Activated CD8-positive, alpha-beta memory T cell treated with anti-CD3 and anti-CD28 coated beads for 4 hours (primary cell): ENCODE results near the gene BTAF1.

Experiments used
- DNase-seq, 2 donors: peaks; one replicate each; pipeline ENCODE4 v3.0.0-alpha.2; 2020; ENCODE audit warnings: low read depth in 2 of 2

BTAF1 gene

DNA sequence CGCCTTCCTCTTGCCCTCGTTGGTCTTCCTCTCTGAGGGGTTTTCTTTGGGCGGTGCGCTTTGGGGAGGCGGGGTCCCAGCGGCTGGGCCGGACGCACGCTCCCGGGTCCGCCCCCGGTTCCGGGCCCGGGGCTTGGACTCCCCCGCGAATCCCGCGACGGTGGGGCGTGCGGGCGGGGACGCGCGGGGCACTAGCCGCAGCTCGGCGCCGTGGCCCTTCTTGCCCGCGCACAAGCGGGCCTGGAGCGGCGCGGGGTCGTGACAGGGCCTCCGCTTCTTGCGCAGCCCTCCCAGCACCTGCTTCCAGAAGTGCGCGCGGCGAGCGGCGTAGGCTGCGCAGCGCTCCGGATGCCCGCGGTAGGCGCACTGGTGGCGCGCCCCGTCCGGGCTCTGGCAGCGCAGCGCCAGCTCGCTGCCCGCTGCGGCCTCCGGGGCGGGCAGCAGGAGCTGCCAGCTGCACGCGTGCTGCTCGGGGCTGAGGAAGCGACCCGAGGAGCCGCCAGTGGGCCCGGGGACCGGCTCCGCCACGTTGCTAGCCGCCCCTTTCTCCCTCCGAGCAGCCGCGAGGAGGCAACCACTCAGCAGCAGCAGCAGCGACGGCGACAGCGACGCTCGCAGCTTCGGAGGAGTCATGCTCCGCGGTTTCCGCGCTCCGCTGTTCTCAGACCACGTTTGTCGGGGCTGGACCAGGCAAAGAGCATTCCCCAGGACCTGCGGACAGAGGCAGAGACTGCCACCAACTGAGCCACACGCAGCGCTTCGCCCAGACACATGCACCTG, 15.0 kb upstream of the BTAF1 start:
- peak; percentile 44 to 45 for DNase-seq

DNA sequence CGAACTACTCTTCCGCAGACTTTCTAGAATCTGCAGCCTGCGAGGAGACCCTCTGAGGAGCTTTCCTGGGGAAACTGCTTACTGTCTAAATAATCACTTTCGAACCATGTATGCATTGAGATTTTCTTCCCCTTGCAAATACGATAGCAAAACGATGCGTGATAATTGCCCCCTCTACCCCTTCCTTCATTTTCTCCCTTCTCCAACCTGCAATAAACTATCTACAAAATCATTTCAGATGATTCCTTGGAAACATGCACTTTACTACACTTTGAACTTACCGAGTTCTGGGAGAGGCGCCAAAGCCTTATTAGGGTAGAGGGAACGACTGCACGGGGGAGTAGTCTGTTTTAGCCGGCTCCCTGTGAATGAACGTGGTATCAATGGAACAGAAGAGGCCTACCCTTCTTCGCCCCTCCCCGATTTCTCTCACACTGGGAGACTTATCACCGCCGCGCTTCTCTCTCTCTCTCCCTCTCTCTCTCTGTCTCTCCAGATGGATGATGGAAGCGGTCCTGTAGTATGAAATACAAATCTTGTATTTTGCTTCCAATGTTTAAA, 14.4 kb upstream of the BTAF1 start, which contains the start of gene FGFBP3:
Gene FGFBP3, minus strand, starts transcription at position 370 of the 561 bp plus-strand sequence. CDS start 517 bp downstream, outside the sequence.
- DNase-seq = no peak

DNA sequence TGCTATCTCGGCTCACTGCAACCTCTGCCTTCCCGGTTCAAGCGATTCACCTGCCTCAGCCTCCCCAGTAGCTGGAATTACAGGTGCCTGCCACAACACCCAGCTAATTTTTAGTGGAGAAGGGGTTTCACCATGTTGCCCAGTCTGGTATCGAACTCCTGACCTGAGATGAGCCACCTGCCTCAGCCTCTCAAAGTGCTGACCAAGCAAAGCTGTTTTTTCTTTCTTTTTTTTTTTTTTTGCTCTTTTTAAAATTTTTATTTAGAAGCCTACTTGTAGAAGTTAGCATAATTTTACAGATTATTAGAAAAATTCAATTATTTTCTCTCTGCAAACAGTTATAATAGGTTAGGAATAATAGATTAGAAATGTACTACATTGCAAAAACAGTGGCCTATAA, 13.1 kb upstream of the BTAF1 start:
- DNase-seq = no peak

DNA sequence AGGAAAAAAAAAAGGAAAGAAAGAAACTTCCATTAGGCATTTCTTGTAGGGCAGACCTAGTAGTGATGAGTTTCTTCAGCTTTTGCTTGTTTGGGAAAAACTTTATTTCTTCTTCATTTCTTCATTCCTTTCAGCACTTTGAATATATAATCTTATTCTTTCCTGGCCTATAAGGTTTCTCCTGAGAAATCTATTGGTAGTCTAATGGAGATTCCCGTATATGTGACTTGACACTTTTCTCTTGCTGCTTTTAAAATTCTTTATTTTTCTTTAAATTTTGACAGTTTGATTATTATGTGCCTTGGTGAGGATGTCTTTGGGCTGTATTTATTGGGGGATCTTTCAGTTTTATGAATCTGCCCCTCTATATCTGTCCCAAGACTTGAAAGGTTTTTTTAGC, 3.9 kb upstream of the BTAF1 start:
- no peak for DNase-seq

DNA sequence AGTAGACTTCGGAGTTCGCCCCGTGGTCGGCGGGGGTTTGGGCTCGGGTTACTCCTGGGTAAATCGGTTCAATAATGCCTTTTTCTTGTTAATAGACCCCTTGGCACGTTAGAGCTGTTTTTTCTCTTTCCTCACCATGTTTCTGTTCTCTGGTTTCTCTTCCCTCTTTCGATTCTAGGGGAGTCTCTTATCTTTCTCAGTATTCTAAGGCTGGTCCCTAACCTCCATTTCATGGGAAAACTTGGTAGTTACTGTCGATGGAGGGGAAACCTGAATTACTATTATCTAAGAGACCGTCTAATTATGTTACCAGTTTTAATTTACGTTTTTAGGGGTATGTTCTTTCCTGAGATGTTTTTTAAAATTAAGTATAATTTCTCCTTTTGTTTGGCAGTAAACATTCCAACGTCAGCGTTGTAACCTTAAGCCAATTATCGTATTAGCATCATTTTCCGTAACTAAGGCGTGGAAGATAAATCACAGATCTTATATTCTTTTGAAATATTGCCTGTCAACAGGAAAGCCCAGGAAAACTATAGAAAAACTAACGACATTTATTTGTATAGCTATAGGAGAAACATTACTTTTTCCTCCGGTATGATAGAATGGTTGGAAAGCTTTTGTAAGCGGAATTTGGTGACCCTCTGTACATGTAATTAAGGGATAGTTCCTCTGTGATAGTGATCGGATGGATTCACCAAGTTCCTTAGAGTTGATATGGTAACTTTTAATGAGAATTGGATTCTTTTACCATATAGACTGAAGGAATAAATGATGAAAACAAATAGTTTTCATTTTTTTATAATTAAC, 847 bp downstream of the BTAF1 start:
- no peak for DNase-seq

DNA sequence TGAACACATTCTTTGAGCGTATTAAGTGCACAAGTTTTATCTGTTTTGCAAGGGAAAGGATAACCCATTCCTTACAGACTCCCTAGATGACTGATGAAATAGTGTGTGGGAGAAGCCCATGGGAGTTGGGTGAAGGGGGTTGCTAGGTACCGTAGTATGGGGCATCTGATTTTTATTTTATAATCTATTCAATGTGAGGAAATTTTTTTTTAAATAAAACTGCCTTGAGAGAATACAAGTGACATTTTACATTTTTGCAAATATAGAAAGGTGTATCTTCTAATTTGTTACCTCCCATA, 1.4 kb downstream of the BTAF1 start:
- DNase-seq = no peak

DNA sequence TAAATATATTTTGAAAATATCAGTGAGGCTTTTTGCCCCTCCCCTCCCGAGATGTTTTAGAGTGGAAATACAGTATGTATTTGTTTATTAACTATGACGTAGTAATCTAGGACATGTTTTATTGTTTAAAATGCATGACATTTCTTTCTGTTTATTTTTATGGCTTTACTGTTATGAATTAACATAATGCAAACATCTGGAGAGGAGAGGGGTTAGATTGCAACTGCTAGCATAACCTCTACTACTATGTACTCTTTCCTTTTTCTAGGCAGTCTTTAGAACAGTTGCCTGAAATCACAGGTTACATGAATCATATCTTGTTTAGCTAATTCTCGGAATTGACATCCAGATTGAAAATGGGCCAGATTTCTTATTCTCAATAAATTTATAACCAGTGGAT, 7.4 kb downstream of the BTAF1 start:
- DNase-seq = no peak

DNA sequence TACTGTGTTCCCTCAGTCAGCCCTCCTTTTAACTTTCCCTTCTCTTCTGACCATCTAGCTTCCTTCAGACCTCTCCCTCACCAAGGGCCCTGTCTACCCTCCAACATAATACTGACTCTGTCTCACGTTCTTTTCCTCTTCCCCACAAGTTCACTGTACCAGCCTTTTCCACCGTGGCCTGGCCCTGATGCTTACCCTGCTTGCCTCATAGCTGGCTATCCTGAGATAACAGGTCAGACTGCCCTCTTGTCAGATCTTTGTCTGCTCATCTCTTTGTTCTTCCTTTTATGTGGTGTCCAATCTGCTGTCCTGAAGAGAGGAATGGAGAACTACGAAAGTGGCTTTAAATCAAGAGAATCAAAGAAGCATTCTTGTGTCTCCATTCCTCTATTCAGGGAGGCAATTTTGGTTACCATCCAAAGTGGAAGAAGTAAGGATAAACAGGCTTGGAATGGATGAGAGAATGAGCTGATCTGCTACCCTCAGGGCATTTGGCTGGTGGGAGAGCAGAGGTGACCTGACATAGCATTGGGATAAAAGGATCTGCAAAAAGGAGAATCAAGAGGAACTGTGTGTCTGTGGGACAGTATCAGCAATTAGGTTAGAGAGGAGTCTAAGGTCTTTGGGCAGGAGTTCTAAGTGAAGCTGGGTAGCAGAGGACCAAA, 8.1 kb downstream of the BTAF1 start:
- DNase-seq = no peak

DNA sequence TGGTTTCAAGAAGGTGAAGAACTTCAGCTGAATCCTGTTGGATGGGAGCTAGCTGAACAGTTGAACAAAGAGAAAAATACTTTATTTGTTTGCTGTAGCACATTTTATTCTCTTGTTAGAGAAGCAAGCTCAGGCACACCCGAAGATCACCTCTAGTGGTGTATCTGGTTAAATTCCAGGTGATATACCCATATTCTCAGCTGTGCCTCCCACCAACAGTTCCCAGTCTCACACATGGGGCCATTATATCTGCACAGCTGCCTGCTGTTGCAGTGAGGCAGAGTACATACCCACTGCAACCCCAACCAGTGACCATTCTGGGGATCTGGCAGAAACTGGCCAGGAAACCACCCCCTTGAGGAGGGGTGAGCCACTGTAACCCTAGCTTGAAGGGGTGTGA, 9.2 kb downstream of the BTAF1 start:
- DNase-seq = no peak

DNA sequence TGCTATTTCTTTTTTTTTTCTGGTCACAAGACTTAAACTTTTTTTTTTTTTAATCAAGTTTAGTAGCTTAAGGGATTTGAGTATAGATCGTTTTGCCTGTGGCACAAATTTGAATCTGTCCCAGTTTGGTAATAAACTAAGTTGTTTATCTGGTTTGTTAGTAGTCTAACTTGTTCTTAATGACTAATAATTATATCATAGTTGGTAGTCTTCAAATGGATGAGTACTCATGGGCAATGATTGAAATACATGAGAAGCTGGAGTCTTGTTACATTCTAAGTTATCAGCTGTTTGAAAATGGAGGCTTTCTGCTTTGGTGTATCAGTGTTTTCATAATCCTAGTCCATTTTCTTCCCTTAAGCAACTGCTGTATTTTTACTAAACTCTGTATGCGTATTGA, 12.3 kb downstream of the BTAF1 start:
- no peak for DNase-seq

DNA sequence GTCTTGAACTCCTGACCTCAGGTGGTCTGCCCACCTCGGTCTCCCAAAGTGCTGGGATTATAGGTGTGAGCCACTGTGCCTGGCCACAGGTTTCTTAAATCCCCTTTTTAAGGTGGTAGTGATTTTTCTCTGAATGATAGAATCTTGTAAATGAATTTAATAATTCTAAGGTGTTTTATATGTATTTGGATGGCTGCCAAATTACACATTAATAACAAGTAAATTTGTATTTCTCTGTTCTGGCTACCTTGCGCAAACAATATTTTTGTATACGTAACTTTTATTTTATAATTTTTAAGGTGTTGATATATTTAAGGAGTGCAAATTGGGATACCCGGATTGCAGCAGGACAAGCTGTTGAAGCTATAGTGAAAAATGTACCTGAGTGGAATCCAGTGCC, 16.1 kb downstream of the BTAF1 start:
- no peak for DNase-seq

DNA sequence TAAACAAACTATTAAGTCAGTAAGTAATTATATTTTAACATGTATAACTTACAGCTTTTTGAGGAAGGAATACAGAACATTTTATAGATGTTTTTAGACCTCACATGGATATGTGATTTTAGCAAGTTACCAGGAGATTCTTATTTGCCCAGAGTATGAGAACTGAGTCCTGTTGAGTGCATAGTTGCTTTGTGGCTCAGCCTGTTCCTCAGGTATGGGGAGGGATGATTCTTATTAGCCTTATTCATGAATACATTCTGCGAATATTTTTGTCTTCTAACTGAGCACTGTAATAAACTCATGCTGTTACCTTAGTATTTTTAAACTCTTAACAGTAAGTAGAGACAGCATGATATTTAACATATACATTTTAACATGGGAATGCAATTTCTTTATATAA, 17.9 kb downstream of the BTAF1 start:
- no peak for DNase-seq

DNA sequence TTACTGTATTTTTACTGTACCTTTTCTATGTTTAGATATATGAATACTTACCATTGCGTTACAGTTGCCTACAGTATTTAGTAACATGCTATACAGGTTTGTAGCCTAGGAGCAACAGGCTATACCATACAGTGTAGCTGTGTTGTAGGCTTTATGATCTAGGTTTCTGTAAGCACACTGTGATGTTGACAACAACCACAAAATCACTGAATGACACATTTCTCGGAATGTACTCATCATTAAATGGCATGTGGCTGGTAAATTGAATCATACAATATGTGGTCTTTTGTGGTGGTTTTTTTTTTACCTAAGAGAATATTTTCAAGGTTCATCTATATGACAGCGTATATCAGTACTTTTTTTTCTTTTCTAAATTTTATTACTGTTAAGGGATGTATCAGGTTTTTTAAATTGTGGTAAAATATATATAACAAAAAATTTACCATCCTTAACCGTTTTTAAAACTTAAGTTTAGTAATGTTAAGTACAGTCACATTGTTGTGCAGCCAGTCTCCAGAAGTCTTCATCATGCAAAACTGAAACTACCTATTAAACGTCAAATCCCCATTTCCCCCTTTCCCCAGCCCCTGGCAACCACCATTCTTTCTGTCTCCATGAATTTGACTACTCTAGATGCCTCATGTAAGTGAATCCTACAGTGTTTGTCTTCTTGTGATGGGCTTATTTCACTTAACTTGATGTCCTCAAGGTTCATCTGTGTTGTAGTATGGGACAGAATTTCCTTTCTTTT, 21.5 kb downstream of the BTAF1 start:
- DNase-seq = no peak

DNA sequence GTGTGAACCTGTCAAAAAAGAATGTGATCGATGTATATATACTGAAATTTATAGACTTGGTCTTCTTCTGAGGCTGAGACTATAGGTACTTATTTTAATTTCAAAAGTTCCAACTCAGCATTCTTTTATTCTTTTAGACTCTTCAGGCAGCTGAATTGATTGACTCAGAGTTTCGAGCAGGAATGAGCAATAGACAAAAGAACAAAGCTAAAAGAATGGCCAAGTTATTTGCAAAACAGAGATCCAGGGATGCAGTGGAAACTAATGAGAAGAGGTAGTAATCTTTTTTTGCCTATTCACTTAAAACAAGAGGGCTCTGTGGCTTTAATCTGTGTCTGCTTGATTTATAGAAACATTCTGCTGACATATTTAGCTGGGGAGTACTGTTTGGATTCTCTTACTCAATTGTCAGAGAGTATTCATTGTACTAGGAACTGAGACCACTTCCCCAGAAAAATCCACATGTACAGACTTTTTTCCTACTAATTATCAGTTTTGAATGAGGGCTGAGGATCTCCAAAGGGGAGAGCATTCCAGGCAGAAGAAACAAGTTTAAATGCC, 30.1 kb downstream of the BTAF1 start:
- DNase-seq = no peak

DNA sequence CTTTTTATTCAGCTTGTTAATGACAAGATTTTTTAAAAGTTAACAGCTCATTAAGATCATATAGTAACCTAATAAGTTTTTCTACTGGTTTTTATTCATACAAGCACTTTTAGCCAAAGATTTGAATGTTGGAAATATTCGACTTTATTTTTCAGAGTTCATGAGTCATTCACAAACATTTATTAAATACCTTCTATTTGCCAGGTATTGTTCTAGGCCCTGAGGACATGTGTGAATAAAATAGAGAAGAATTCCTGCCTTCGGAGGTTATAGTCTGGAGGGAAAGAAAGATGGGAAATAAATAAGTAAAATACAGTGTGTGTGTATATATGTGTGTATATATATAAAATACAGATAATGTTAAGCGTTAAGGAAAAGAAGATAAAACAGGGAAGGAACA, 31.5 kb downstream of the BTAF1 start:
- DNase-seq = no peak

DNA sequence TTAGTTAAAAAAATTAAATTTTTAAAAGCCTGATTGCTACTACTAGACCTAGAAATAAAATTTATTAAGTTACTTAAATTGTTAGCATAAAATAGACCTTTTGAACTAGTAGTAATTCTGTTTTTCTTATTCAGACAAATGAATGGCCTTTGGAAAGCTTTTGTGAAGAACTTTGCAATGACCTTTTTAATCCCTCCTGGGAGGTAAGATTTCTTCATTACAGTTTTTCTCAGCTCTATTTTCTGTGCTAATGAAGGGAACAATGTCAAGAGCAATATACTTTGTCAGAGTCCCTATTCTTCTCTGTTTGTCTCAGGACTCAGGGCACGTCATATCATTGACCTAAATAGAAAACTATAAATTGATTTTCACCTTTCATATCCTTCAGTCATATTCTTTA, 33.5 kb downstream of the BTAF1 start:
- no peak for DNase-seq

DNA sequence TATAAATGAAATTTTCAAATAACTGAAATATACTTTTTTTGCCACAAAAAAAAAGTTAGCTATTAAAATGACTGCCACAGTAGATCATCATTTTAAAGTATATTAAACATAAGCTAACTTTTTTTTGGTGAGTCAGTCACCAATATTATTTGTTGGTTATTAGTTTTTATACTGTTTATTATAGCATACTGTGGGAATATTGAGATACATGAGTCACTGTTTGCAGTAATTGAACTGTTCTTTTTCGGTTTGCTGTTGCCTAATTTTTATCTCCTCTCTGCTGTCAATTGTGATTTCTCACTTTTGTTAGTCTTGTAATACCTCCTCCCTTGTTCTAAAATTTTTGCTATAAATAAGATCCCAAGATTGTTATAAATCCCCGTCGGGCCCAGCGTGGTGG, 45.7 kb downstream of the BTAF1 start:
- DNase-seq = no peak

DNA sequence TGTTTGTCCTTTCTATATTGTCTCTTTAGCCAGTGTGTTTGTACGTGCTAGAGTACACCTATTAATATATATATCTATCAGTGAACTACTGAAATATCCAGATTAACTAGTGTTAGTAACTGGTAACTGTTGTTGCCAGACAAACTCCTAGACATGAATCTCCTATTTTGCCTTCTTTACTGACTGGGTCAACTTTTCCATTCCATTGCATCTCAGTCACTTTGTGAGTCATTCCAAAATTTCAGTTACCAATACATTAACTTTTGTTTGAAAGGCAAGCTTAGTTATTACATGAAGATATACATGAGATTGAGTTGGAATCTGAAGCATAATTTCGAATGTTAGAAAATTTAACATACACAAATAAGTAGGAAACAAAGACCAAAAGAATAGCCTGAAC, 51.4 kb downstream of the BTAF1 start:
- no peak for DNase-seq

DNA sequence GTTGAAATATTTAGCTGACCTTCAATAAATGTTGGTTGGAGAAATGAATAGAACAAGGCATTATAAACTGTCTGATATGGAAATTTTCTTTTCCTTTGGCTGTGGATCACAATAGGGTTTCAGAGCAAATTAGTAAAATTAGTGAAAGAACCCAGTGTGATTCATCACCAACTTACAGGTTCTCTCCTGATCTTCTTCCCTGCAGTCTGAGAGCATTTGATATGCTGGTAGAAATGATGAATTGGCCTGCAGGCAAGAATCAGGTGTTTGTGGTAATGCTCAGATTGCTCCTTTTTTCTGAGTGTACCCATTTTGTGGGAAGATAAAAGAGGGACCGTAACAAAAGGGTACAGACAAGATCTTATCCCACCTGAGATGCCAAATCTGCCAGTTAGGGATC, 51.9 kb downstream of the BTAF1 start:
- DNase-seq = no peak

DNA sequence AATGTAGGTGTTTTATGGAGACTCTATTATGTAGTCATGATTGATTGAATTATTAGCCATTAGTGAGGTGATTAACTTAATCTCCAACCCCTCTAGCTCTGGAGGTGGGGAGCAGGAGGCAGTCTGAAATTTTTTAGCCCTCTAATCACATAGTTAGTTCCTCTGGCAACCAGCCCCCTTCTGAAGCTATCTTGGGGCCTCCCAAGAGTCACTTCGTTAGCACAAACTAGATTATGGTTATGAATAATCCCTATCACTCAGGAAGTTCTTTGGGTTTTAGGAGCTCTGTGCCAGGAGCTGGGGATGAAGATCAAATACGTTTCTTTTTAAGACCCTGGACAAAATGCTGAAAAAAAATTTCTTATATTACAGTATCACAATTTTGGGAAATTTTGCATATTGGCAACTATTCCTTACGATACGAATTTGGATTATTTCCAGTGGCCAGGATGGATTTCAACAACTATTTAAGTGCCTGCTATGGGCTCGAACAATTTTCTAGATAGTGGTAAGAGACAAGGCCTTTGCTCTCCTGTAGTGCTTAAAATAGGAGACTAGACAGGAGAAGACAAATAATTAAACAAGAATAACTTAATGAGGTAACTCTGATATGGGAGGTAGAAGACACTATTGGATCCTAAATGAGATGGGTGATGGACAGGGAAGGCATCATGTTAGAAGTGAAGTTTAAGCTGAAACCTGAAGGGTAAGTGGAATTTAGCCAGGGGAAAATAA, 52.9 kb downstream of the BTAF1 start:
- no peak for DNase-seq

DNA sequence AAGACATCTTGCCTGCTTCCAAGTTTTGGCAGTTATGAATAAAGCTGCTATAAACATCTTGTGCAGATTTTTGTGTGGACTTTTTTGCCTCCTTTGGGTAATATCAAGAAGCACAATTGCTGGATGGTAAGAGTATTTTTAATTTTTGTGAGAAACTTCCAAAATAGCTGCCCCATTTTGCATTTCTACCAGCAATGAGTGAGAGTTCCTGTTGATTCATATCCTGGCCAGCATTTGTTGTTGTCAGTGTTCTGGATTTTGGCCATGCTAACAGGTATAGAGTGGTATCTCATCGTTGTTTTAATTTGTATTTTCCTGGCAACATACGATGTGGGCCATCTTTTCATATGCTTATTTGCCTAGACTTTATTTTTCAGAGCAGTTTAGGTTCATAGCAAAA, 53.9 kb downstream of the BTAF1 start:
- DNase-seq = no peak
